HG02623 (cell line): ENCODE results near the gene ABHD12.
"Not testable (repeated sequence)": the region's sequence is repeated elsewhere in the genome, so short reads cannot be mapped to it uniquely, and the experiment has no call there.

ENCODE experiments used
- ATAC-seq: cut with Tn5 transposase; IDR thresholded peaks from one replicate; pipeline ENCODE4 v1.9.1; 2021; ENCODE audit warnings: moderate library complexity; ENCODE audit not compliant: unreplicated experiment

The ABHD12 gene

GRCh38 chr20:25278636-25279361, 111.8 kb downstream of the ABHD12 start:
- no peak for ATAC-seq

DNA sequence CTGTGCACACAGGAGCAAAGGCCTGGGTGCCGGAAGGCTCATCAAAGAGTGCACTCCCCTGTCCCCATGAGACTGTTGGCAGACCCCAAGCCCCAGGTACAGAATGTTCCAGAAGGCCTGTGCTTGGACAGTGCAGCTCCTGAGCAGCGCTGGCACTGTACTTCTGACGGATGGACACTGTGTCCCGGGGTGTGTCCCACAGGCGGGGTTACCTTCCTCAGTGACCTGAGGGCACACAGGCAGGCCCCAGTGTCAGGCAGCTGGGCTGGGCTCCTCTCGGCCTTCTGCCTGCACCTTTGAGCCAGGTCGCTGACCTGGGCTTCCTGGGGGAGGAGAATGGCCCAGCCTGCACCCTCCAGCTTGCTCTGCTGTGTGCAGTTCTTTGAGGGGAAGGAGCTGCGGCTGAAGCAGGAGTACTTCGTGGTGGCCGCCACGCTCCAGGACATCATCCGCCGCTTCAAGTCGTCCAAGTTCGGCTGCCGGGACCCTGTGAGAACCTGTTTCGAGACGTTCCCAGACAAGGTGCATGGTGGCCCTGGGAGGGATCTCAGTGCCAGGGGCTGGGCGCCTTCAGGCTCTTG, 112.6 kb downstream of the ABHD12 start:
- ATAC-seq: no peak

DNA sequence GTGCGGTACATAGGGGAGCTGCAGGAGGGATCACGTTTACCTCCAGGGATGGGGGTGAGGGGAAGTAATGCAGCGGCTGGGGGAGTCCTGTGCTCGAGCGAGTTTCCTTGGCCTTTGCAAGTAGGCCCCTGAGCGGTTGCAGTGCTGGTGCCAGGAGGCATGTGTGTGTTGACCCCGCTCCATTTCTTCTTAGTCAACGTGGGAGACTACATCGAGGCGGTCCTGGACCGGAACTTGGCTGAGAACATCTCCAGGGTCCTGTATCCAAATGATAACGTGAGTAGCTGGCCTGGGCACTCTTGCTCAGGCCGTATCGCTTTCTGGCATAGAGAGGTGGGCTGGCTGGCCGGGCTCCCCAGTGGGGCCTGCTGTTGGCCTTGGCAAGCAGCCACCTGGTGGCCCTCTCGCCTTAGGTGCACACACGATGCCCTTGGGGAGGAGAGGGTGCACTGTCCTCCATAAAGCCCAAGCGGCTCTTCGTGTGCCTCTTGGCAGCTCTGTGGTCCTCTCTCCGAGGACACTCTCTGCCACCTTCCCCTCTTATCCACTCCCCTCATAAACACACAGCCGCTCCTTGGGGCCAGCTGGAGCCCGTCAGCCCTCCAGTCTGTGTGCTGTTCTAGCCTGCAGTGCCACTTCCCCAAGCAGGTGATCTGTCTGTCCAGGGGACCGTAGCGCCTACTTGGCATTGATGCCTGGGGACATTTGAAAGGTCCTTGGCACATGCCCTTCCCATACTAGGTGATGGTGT, 113.4 kb downstream of the ABHD12 start:
- no peak for ATAC-seq

GRCh38 chr20:25276533-25277050, 114.0 kb downstream of the ABHD12 start:
- no peak for ATAC-seq

GRCh38 chr20:25275813-25276532, 114.7 kb downstream of the ABHD12 start:
- no peak for ATAC-seq

DNA sequence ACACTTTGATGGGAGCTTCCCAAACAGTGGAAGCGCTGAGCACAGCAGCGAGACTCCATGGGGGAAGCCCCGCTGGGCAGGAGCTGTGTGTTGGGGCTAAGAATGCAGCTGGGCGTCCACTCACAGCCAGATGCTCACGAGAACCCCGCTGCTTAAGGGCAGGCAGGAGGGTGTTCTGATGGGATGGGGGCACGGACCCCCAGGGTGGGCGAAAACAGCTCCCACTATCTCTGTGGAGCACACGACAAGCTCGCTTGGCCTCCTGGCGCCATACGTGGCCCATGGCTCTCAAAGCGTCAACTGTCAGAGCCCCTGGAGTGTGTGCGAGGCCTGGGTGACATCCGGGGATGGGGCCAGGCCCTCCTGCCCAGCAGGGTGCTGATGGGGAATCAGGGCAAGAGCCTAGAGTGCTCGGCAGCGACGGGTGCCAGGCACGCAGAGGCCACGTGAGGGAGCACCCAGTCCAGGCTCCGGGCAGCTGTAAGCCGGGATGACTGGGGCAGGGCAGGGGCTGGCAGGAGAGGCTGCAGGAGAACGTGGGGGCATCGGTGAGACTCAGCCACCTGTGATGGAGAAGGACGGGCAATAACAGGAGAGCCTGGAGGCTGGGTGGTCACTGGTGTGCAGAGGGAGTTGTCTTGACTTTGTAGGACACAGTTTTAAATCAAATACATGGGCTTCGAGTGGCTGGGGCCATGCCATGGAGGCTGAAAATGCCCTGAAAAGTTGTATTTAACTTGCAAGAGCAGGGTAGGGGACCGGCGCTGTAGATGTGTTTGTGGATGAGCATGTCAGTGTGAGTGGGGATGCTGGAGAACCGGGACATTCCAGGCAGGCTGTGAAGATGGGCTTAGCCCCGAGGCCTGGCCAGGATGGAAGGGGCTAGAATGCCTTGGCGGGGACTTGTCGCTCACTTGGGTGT, 115.5 kb downstream of the ABHD12 start:
- no peak for ATAC-seq

DNA sequence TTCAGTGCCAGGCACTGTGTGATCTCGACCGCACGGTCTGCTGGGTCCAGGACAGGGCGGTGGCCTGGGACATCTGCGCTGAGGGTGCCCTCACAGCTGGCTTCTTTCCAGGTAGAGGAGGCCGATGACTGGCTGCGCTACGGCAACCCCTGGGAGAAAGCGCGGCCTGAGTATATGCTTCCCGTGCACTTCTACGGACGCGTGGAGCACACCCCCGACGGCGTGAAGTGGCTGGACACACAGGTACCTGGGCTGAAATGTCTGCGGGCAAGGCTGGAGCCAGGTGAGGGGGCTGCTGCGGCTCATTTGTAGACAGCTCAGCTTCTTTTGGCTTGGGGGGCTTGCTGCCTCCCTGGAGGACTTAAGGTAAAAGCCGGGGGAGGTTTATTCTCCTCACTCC, 116.2 kb downstream of the ABHD12 start:
- no peak for ATAC-seq

GRCh38 chr20:25273541-25274358, 116.9 kb downstream of the ABHD12 start:
- ATAC-seq: no peak

- no peak for ATAC-seq
Observed at GRCh38 chr20:25273046-25273445, 117.6 kb downstream of the ABHD12 start.

- ATAC-seq: no peak
Observed at GRCh38 chr20:25272223-25273000, 118.2 kb downstream of the ABHD12 start.

DNA sequence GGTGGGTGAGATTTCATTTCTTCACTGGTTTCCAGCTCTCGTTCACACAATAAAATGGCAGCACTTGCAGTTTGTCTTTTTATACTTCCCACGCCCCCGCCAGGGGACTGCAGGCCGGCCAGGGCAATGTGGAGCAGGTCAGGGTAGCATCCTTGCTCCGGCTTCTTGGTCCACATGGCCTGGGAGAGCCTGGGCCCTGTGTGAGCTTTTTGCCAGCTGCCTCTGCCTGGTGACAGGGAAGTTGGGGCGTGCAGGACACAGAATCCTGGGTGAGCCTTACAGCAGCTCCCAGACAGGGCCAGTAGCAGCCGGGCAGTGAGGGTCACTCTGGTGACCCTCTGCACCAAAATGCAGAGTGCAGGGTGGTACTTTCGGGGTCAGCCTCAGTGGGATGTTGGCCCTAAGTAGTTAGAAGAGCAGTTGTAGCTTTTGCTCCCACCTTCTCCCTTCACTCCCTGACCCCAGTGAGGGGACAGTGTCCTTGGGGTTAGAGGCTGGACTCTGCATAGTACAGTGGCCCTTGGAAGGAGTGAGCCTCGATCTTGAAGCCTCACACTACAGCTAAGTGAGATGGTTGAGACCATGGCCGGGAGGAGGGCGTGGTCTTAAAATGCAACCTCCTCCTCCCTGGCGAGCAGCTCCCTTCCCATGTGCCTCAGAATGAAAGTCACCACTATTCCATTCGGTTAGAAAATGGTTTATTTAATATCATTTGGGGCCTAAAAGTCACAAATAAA, 119.0 kb downstream of the ABHD12 start:
- ATAC-seq: no peak

- no peak for ATAC-seq
Observed at GRCh38 chr20:25270829-25271251, 119.8 kb downstream of the ABHD12 start.

- ATAC-seq: no peak
Observed at GRCh38 chr20:25269833-25270170, 120.8 kb downstream of the ABHD12 start.

- no peak for ATAC-seq
Observed at GRCh38 chr20:25269057-25269832, 121.4 kb downstream of the ABHD12 start.

DNA sequence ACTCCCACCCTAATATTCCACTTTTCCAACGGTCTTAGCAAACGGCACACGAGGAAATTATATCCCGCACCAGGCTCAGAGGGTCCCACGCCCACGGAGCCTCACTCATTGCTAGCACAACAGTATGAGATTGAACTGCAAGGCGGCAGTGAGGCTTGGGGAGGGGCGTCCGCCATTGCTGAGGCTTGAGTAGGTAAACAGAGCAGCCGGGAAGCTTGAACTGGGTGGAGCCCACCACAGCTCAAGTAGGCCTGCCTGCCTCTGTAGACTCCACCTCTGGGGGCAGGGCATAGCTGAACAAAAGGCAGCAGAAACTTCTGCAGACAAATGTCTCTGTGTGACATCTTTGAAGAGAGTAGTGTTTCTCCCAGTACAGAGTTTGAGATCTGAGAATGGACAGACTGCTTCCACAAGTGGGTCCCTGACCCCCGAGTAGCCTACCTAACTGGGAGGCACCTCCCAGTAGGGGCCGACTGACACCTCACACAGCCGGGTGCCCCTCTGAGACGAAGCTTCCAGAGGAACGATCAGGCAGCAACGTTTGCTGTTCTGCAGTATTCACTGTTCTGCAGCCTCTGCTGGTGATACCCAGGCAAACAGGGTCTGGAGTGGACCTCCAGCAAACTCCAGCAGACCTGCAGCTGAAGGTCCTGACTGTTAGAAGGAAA, 129.7 kb downstream of the ABHD12 start:
- ATAC-seq: not testable (repeated sequence)

DNA sequence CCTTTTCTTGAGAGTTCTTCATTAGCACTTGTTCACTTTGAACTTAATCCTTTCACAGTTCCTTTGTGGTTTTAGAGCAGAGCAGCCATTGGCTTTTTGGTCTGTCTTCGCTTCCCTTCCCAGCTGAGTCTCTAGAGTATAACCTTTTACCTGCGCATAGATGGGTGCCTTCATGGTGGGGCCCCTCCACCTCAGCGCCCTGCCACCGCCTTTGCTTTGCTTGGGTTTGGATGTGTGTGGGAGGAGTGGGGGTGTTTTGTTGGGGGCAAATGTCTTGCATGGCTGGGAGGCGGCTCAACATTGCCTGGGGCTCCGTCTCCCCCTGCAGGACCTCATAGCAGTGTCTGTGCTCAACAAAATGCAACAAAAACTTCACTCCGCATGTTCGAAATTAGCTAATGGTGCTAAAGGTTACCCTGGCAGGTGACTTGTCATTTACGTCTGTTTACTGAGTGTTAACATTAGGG, 130.8 kb downstream of the ABHD12 start:
- no peak for ATAC-seq
